ENCODE data around the gene KLHL3.
"Not testable (repeated sequence)": the region's sequence is repeated elsewhere in the genome, so short reads cannot be mapped to it uniquely, and the experiment has no call there.

KLHL3 gene

GRCh38 chr5:137735555-137736284 lies at the start of gene KLHL3:
KLHL3 (minus strand) TSS chr5:137736089; CDS start chr5:137735646, 443 bp downstream.
- peak; percentile 18 for TF ChIP-seq CTCF (IDR thresholded peaks at IDR 0.05; ENCODE audit: insufficient read depth, missing control alignments)
- FAIRE-seq (no peak), DNase-seq (ENCODE audit: insufficient read length, low spot score) (no peak)

- DNase-seq (ENCODE audit: insufficient read length, low spot score), result no peak
- FAIRE-seq, result no peak
- TF ChIP-seq CTCF (IDR thresholded peaks at IDR 0.05; ENCODE audit: insufficient read depth, missing control alignments), result no peak
Observed at GRCh38 chr5:137782984-137783536, 47.2 kb upstream of the KLHL3 start.

GRCh38 chr5:137782055-137782454 lies 46.2 kb upstream of the KLHL3 start:
- DNase-seq (ENCODE audit: insufficient read length, low spot score), result no peak
- FAIRE-seq, result no peak
- TF ChIP-seq CTCF (IDR thresholded peaks at IDR 0.05; ENCODE audit: insufficient read depth, missing control alignments), result no peak

GRCh38 chr5:137778772-137779564 lies 43.1 kb upstream of the KLHL3 start:
- no peak for DNase-seq (ENCODE audit: insufficient read length, low spot score)
- FAIRE-seq, result no peak
- peak; percentile 92 for TF ChIP-seq CTCF (IDR thresholded peaks at IDR 0.05; ENCODE audit: insufficient read depth, missing control alignments)

GRCh38 chr5:137767937-137768336 lies 32.0 kb upstream of the KLHL3 start:
- not testable (repeated sequence) for FAIRE-seq; DNase-seq (ENCODE audit: insufficient read length, low spot score)

- TF ChIP-seq CTCF (IDR thresholded peaks at IDR 0.05; ENCODE audit: insufficient read depth, missing control alignments), result no peak
- no peak for DNase-seq (ENCODE audit: insufficient read length, low spot score)
- FAIRE-seq, result no peak
Observed at GRCh38 chr5:137761566-137761965, 25.7 kb upstream of the KLHL3 start.

- TF ChIP-seq CTCF (IDR thresholded peaks at IDR 0.05; ENCODE audit: insufficient read depth, missing control alignments), result no peak
- DNase-seq (ENCODE audit: insufficient read length, low spot score) (no peak), FAIRE-seq (no peak)
Observed at GRCh38 chr5:137760719-137761516, 25.0 kb upstream of the KLHL3 start.

All from D721Med (cell line).